Gastrocnemius medialis (tissue), 4 donors: ENCODE data around the gene AFAP1L2. TPM values are rescaled to one million over a fixed set of nuclear protein-coding genes. Genes with fewer than 3 reads are reported as not detected.

Experiments used
- ATAC-seq, 2 donors: fragments of 150-250 bp; one replicate each; pipeline ENCODE4 v1.9.1; 2016
- DNase-seq, 2 donors: peaks; one replicate each; pipeline ENCODE4 v3.0.0-alpha.2; 2019
- H3K27ac ChIP-seq, 4 donors: fragments of 200-600 bp; sonication (generic); 1 replicate in 1 of 4; 2 replicates in 3 of 4; pipeline ENCODE4 v1.5.1; 2016 to 2018; ENCODE audit warnings: mild to moderate bottlenecking in 2 of 4, moderate library complexity in 1 of 4
- H3K27me3 ChIP-seq, 3 donors: fragments of 200-600 bp; sonication (generic) in 2 of 3; 1 replicate in 1 of 3; 2 replicates in 2 of 3; pipeline versions ENCODE4 v1.5.1 to v1.6.0; 2016 to 2019; ENCODE audit warnings: mild to moderate bottlenecking in 1 of 3, moderate library complexity in 1 of 3
- H3K36me3 ChIP-seq, 2 donors: fragments of 200-600 bp; sonication (generic) in 1 of 2; one replicate each; pipeline ENCODE4 v1.5.1; 2017 to 2018
- H3K4me1 ChIP-seq, 2 donors: fragments of 200-600 bp; sonication (generic) in 1 of 2; one replicate each; pipeline ENCODE4 v1.5.1; 2016 to 2017; ENCODE audit warnings: mild to moderate bottlenecking in 2 of 2
- H3K4me3 ChIP-seq, 4 donors: fragments of 200-600 bp; sonication (generic) in 3 of 4; 1 replicate in 1 of 4; 2 replicates in 3 of 4; pipeline ENCODE4 v1.5.1; 2016 to 2019; ENCODE audit warnings: mild to moderate bottlenecking in 2 of 4
- H3K9me3 ChIP-seq, 3 donors: fragments of 200-600 bp; sonication (generic) in 2 of 3; 1 replicate in 1 of 3; 2 replicates in 2 of 3; pipeline ENCODE4 v1.5.1; 2016 to 2019
- POLR2A ChIP-seq, 2 donors: fragments of 450-650 bp; IDR thresholded peaks; one replicate each; pipeline ENCODE4 v1.6.1; 2017; ENCODE audit warnings: antibody characterized with exemption in 2 of 2, mild to moderate bottlenecking in 2 of 2, moderate library complexity in 2 of 2
- in situ Hi-C, 4 donors: fragments of 200-750 bp; cut with MboI; loops; one replicate each; pipeline versions ENCODE4 v1.15.0 to v1.8.0; 2017; ENCODE audit warnings: low sequenced_read_pairs in 4 of 4
- intact Hi-C: fragments of 100-400 bp; cut with DNase I; formaldehyde crosslinking; loops from one replicate; pipeline ENCODE4 v1.15.1; 2023; ENCODE audit warnings: low total_unique reads
- total RNA-seq, 4 donors: library from RNA; depleted of rRNA; stranded (reverse); fragments of >200 nt; gene quantifications; one replicate each; pipeline versions ENCODE4 v1.1.0 to v1.2.3, GENCODE V29; 2016
- TF ChIP-seq, protein P1 (sequence below), 5 experiments: fragments of 450-650 bp in 3 of 5; fragments of 200-600 bp in 2 of 5; sonication (generic) in 2 of 5; IDR thresholded peaks in 4 of 5; conservative IDR thresholded peaks in 1 of 5; 1 replicate in 4 of 5; 2 replicates in 1 of 5; pipeline ENCODE4 v1.5.1; 2016 to 2019; ENCODE audit warnings: antibody characterized with exemption in 5 of 5, mild to moderate bottlenecking in 3 of 5, moderate library complexity in 3 of 5

AFAP1L2 gene
- total RNA-seq, 4 donors from 2014 or later = 1.3 to 3.5 (median 2.1) TPM

DNA sequence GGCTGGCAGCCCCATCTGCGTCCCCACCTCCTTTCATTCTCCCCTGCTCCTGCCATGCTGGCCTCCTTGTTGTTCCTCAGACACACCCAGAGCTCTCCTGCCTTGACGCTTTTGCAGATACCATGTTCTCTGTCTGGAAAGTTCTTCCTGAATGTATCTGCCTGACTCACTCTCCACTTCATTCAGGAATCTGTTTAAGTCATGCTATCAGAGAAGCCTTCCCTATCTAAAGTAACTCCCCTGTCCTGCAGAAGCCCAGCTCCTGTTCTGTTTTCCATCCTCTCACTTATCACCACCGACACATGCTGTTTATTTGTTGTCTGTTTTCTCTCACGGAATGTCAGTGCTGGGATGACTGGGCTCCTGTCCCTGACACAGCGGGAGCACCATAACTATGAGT is 82.0 kb downstream of the AFAP1L2 start:
- in situ Hi-C loops = loop anchor here in 2 of 4 donors (25.0 kb wide), 4 partner anchors 240 to 815 kb away; partner anchors contain the start of gene FHIP2A (in 1 of the 2)
- no peak overlapping the region for H3K4me3 ChIP-seq
- H3K27ac ChIP-seq = no peak overlapping the region
- no peaks in the 10 kb centered on the region for H3K9me3 ChIP-seq
- DNase-seq = no peak
- no peak for ATAC-seq
- TF ChIP-seq POLR2A (IDR thresholded peaks at IDR 0.05) = no peak
- TF ChIP-seq, protein P1, sequence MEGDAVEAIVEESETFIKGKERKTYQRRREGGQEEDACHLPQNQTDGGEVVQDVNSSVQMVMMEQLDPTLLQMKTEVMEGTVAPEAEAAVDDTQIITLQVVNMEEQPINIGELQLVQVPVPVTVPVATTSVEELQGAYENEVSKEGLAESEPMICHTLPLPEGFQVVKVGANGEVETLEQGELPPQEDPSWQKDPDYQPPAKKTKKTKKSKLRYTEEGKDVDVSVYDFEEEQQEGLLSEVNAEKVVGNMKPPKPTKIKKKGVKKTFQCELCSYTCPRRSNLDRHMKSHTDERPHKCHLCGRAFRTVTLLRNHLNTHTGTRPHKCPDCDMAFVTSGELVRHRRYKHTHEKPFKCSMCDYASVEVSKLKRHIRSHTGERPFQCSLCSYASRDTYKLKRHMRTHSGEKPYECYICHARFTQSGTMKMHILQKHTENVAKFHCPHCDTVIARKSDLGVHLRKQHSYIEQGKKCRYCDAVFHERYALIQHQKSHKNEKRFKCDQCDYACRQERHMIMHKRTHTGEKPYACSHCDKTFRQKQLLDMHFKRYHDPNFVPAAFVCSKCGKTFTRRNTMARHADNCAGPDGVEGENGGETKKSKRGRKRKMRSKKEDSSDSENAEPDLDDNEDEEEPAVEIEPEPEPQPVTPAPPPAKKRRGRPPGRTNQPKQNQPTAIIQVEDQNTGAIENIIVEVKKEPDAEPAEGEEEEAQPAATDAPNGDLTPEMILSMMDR (IDR thresholded peaks at IDR 0.05 in 4 of 5, conservative IDR thresholded peaks at IDR 0.05 in 1 of 5) = no peak
- H3K4me1 ChIP-seq = no peaks in the 10 kb centered on the region
- no peaks in the 10 kb centered on the region for H3K27me3 ChIP-seq
- intact Hi-C loops = no loop called here
- H3K36me3 ChIP-seq = no peaks in the 10 kb centered on the region

DNA sequence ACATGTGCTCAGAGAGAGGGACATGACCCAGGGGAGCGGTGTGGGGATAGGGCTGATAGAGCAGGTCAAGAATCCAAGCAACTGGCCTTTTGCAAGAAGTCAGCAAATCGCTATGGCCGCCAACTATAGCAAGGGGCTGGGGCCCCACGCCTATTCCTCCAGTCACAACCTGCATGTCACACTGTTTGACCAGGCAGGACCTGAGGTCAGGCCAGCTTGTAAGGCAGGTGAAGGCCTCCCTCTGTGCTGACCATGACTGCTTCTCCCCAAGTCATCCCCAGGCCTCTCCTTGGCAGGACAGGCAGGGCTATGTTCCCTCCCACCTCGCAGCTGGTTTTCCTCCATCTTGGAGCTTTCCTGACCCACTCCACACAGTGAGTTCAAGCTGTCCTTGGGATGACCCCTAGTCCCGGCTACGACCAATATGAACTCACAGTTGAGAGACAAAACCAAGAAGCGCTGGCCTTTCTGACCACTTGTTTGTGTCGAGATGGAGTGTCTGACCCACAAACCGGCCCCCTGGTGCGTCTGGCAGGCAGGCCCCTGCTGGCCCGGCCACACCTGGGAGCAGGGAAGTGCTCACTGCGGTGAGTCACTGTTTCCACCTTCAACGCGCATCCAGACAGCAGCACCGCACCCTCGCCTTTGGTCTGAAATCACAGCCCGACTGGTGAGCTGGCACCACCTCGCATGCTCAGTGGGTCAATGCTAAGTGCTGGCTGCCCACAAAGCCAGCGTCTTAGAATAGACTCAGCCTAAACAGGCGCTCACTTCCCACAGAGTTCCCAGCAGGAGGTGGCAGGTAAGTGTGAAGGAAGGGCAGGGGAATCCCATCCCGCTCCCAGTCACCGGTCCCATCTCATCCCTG is 83.8 kb downstream of the AFAP1L2 start:
- Histone ChIP-seq H3K4me3 (no peak overlapping the region), H3K27me3 (no peaks in the 10 kb centered on the region), H3K36me3 (no peaks in the 10 kb centered on the region), H3K9me3 (no peaks in the 10 kb centered on the region), H3K4me1 (no peaks in the 10 kb centered on the region), H3K27ac (no peak overlapping the region)
- in situ Hi-C loops (loop anchor here in 2 of 4 donors (25.0 kb wide), 4 partner anchors 242 to 817 kb away; partner anchors contain the start of gene FHIP2A (in 1 of the 2)), intact Hi-C loops (no loop called here)
- DNase-seq (no peak), ATAC-seq (no peak)
- no peak for TF ChIP-seq POLR2A (IDR thresholded peaks at IDR 0.05)
- TF ChIP-seq, protein P1 (IDR thresholded peaks at IDR 0.05 in 4 of 5, conservative IDR thresholded peaks at IDR 0.05 in 1 of 5) = no peak

DNA sequence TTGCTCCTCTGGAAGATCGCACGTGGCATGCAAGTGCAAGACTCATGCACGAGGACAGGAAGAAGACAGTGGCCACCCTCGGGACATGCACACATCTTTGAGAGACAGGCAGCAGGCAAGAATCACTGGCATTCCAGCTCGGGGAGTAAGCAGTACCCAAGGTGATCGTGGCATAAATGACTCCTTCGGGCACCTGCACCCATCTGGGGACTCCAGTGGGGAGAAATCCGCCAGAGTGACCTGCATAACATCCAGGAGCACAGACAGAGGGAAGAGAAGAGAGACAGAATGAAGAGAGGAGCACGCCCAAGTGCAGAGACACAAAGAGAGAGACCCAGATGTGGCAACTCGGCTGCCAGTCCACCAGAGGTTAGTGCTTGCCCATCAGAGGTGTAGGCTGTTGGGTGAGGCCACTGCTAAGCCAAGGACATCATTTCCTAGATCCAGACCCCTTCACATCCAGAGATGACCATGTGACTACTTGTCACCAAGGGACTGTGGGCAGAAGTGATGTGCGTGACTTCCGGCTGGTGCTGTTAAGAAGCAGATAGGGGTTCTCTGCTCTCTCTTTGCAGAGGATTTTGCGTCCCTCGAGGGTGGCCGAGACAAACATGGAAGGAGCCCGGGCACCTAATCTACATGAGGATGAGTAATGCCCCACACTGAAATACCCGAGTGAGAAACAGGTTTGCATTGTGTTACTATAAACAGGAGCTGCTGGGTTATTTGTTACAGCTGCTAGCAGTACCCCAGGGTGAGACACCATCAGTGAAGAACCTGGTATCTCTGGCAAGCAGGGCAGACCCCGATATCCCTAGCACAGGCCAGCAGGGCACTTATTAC is 84.7 kb downstream of the AFAP1L2 start:
- Histone ChIP-seq H3K27ac (no peak overlapping the region), H3K27me3 (no peaks in the 10 kb centered on the region), H3K4me3 (no peak overlapping the region), H3K9me3 (no peaks in the 10 kb centered on the region), H3K36me3 (no peaks in the 10 kb centered on the region), H3K4me1 (no peaks in the 10 kb centered on the region)
- in situ Hi-C loops = loop anchor here in 2 of 4 donors (25.0 kb wide), 4 partner anchors 243 to 818 kb away; partner anchors contain the start of gene FHIP2A (in 1 of the 2)
- no peak for TF ChIP-seq POLR2A (IDR thresholded peaks at IDR 0.05)
- TF ChIP-seq, protein P1 (IDR thresholded peaks at IDR 0.05 in 4 of 5, conservative IDR thresholded peaks at IDR 0.05 in 1 of 5) = no peak
- intact Hi-C loops = no loop called here
- ATAC-seq (no peak), DNase-seq (no peak)

DNA sequence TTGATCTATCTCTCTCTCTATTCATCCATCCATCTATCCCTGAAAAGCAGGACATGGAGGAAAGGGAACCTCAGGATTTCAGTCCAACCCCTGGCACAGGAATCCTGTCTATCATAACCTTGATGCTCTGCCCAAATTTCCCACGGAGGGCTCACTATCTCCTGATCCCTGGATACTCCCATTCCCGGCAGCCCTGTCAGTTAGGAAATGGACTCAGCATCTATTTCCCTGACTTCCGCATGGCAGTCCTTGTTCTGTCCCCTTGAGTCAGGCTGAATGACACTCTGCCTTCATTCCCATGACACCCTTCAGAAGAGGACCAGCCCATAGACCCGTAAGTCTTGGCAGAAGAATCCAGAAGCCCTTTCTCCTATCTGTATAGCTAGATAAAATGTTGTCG is 87.6 kb downstream of the AFAP1L2 start:
- Histone ChIP-seq H3K36me3 (no peaks in the 10 kb centered on the region), H3K27ac (no peak overlapping the region), H3K9me3 (no peaks in the 10 kb centered on the region), H3K4me3 (no peak overlapping the region), H3K27me3 (no peaks in the 10 kb centered on the region), H3K4me1 (no peaks in the 10 kb centered on the region)
- in situ Hi-C loops = loop anchor here in 2 of 4 donors (25.0 kb wide), 4 partner anchors 246 to 821 kb away; partner anchors contain the start of gene FHIP2A (in 1 of the 2)
- intact Hi-C loops = no loop called here
- no peak for TF ChIP-seq POLR2A (IDR thresholded peaks at IDR 0.05)
- TF ChIP-seq, protein P1 (IDR thresholded peaks at IDR 0.05 in 4 of 5, conservative IDR thresholded peaks at IDR 0.05 in 1 of 5) = no peak
- DNase-seq (no peak), ATAC-seq (no peak)
